ENCODE results near the gene BDNF. TPM values are rescaled to one million over a fixed set of nuclear protein-coding genes. Genes with fewer than 3 reads are reported as not detected.

Gene BDNF
- total RNA-seq, 1 donor from 2014 or later: 0.25 TPM

DNA sequence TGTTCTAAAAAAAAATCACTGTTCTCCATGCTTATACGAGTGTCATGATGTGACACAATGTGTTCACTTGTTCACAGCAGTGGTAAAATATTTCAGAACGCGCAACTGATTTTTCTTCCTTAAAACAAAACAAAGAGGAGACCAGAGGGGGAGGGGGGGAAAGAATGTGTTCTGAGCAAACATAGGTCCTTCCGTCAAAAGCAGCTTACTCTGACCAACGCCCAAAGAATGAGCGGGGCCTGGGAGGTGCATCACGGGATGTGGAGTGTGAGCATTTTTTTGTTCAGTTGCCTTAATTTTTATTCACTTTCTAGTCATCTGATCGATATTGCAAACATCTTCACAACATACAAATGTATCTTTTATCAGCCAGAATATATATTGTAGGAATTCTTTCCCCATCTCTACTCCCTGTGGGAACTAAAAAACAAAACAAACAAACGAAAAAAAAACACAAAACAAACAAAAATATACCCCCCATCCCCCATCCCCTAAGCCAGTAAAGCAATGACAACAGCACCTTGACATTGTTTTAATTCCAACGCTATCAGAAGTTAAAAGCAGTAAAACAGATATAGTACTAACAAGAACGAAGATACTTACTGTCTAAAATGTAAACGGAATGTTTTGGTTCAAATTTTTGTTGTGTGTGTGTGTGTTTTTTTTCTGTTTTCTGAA lies 43.3 kb downstream of the BDNF start:
- Histone ChIP-seq H3K27ac (no peak overlapping the region), H3K4me1 (no peaks in the 10 kb centered on the region), H3K36me3 (peaks cover 0 to 9% of the 10 kb centered on the region in 2 donors), H3K4me3 (no peak overlapping the region), H3K27me3 (no peaks in the 10 kb centered on the region), H3K9me3 (no peaks in the 10 kb centered on the region)
- intact Hi-C loops (cut with DNase I): no loop called here
- no peak for DNase-seq (ENCODE audit: extremely low spot score in 2 of 2)
- TF ChIP-seq POLR2AphosphoS5 (IDR thresholded peaks at IDR 0.05; ENCODE audit: insufficient read depth in 1 of 2, low read depth in 1 of 2) (no peak), POLR2A (IDR thresholded peaks at IDR 0.05) (no peak)
- TF ChIP-seq, protein P1, sequence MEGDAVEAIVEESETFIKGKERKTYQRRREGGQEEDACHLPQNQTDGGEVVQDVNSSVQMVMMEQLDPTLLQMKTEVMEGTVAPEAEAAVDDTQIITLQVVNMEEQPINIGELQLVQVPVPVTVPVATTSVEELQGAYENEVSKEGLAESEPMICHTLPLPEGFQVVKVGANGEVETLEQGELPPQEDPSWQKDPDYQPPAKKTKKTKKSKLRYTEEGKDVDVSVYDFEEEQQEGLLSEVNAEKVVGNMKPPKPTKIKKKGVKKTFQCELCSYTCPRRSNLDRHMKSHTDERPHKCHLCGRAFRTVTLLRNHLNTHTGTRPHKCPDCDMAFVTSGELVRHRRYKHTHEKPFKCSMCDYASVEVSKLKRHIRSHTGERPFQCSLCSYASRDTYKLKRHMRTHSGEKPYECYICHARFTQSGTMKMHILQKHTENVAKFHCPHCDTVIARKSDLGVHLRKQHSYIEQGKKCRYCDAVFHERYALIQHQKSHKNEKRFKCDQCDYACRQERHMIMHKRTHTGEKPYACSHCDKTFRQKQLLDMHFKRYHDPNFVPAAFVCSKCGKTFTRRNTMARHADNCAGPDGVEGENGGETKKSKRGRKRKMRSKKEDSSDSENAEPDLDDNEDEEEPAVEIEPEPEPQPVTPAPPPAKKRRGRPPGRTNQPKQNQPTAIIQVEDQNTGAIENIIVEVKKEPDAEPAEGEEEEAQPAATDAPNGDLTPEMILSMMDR (IDR thresholded peaks at IDR 0.05): no peak

DNA sequence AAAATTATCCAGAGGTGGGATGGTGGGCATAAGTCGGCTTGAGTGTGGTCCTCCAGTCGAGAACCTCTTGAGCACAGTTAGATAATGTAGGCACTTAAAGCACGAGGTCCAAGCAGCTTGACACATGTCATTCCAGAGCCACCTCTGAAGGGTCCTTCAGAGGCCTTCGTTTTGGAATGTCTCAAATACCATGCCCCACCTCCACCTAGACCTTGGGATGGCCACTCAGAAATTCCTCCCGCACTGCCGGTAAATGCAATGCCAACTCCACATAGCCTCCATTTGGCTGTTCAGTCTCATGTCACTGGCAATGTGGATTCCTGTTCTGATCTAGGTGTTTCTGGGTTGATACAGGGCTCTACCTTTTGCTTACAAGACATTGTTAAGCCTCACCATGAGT lies 43.9 kb downstream of the BDNF start:
- no peak for DNase-seq (ENCODE audit: extremely low spot score in 2 of 2)
- intact Hi-C loops (cut with DNase I): no loop called here
- H3K4me3 ChIP-seq: no peak overlapping the region
- TF ChIP-seq POLR2AphosphoS5 (IDR thresholded peaks at IDR 0.05; ENCODE audit: insufficient read depth in 1 of 2, low read depth in 1 of 2) (no peak), POLR2A (IDR thresholded peaks at IDR 0.05) (no peak)
- TF ChIP-seq, protein P1 (IDR thresholded peaks at IDR 0.05): no peak
- no peak overlapping the region for H3K27ac ChIP-seq
- no peaks in the 10 kb centered on the region for H3K27me3 ChIP-seq
- peaks cover 0 to 9% of the 10 kb centered on the region in 2 donors for H3K36me3 ChIP-seq
- no peaks in the 10 kb centered on the region for H3K9me3 ChIP-seq
- no peaks in the 10 kb centered on the region for H3K4me1 ChIP-seq

DNA sequence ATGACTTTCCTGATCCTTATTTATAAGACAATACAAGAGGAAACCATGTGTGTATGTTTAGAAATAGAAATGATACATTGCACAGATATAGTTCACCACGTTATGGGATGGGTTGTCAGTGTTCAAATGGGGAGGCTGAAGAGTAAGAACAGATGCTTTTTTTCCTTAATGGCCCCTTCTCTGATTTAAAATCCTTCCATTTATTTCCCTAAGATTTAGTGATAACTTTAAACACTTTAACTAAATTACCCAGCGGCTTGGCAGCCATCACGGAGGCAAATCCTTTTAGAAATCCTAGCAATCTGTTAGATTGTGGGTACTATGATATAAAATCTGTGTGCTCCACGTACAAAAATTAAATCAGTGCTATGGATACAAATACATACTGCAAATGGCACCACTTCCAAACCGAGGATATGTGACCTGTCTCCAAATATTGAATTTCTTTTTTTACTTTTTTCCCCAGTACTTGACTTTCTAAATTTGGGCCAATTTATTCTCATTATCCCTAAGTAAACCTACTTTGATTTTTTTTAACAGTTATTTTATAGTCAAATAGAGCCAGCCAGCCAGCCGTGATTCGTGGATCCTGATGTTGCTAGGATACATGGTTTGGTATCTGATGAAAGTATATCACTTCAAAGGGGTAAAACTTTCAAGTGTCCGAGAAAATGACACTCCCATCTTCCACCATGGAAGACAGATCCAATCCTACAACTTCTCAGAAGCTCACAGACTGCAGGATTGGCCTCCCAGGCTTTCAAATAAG lies 46.1 kb downstream of the BDNF start:
- no peaks in the 10 kb centered on the region for H3K9me3 ChIP-seq
- TF ChIP-seq, protein P1 (IDR thresholded peaks at IDR 0.05): no peak
- no peak for TF ChIP-seq POLR2A (IDR thresholded peaks at IDR 0.05)
- TF ChIP-seq POLR2AphosphoS5 (IDR thresholded peaks at IDR 0.05; ENCODE audit: insufficient read depth in 1 of 2, low read depth in 1 of 2): no peak
- no peak overlapping the region for H3K27ac ChIP-seq
- peaks cover 0 to 9% of the 10 kb centered on the region in 2 donors for H3K36me3 ChIP-seq
- intact Hi-C loops (cut with DNase I): no loop called here
- no peaks in the 10 kb centered on the region for H3K4me1 ChIP-seq
- no peaks in the 10 kb centered on the region for H3K27me3 ChIP-seq
- H3K4me3 ChIP-seq: no peak overlapping the region
- no peak for DNase-seq (ENCODE audit: extremely low spot score in 2 of 2)

DNA sequence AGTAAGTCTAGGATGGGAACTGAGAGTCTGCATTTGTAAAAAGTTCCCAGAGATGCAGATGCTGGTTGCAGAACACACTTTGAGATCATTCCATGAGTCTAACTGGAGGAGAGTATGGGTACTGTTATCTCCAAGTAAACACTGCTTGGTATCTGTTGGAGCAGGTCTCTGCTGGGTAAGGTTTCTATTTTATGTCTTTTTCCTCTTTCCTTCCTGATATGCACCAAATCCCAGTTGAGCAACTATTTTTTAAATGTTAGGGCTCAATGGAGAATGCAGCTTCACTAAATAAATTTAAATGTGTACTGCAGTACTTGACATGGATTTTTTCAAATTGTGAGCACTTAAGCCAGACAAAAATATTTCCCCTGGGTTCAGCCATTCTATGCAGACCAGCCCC lies 48.5 kb downstream of the BDNF start:
- Histone ChIP-seq H3K4me1 (no peaks in the 10 kb centered on the region), H3K9me3 (no peaks in the 10 kb centered on the region), H3K27ac (no peak overlapping the region), H3K4me3 (no peak overlapping the region), H3K36me3 (no peaks in the 10 kb centered on the region), H3K27me3 (no peaks in the 10 kb centered on the region)
- TF ChIP-seq, protein P1 (IDR thresholded peaks at IDR 0.05): no peak
- DNase-seq (ENCODE audit: extremely low spot score in 2 of 2): no peak
- intact Hi-C loops (cut with DNase I): no loop called here

DNA sequence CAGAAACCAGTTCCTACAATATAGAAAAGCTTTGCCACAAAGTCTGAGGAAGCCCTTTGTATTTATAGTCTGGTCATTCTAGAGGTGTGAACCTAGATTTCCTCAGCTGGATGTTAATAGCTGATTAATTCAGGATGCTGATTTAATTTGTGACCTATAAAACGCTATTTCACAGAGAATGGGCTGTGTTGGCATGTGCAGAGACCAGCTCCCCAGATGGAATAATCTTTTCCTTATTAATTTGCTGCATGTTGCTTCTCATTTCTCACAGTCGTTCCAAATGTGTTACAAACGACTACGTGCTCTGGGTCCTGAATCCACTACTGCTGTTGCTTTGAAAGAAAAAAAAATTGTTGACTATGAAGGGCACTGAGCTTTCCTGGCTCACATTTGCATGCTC lies 49.3 kb downstream of the BDNF start:
- TF ChIP-seq, protein P1 (IDR thresholded peaks at IDR 0.05): no peak
- TF ChIP-seq POLR2A (IDR thresholded peaks at IDR 0.05): no peak
- no peak for TF ChIP-seq POLR2AphosphoS5 (IDR thresholded peaks at IDR 0.05; ENCODE audit: insufficient read depth in 1 of 2, low read depth in 1 of 2)
- DNase-seq (ENCODE audit: extremely low spot score in 2 of 2): no peak
- intact Hi-C loops (cut with DNase I): no loop called here

More for the DNA sequence above, 49.3 kb downstream of the BDNF start:
- no peaks in the 10 kb centered on the region for H3K36me3 ChIP-seq
- H3K4me3 ChIP-seq: no peak overlapping the region
- no peak overlapping the region for H3K27ac ChIP-seq
- no peaks in the 10 kb centered on the region for H3K9me3 ChIP-seq
- no peaks in the 10 kb centered on the region for H3K27me3 ChIP-seq
- no peaks in the 10 kb centered on the region for H3K4me1 ChIP-seq
